Gastroesophageal sphincter (tissue), 3 donors: ENCODE data around the gene POMP.

Experiments used
- EP300 ChIP-seq: sonication (generic); formaldehyde crosslinking; IDR thresholded peaks from one replicate; pipeline ENCODE4 v1.6.1; 2017; ENCODE audit warnings: antibody characterized with exemption, mild to moderate bottlenecking
- POLR2A ChIP-seq, 2 donors: fragments of 450-650 bp; IDR thresholded peaks; one replicate each; pipeline ENCODE4 v1.6.1; 2017; ENCODE audit warnings: antibody characterized with exemption in 2 of 2, mild to moderate bottlenecking in 2 of 2, moderate library complexity in 1 of 2
- TF ChIP-seq, protein P1 (sequence below), 4 experiments: fragments of 200-600 bp in 2 of 4; fragments of 450-650 bp in 2 of 4; sonication (generic) in 1 of 4; IDR thresholded peaks; one replicate each; pipeline ENCODE4 v1.5.1; 2017 to 2019; ENCODE audit warnings: antibody characterized with exemption in 4 of 4, mild to moderate bottlenecking in 2 of 4, moderate library complexity in 2 of 4

DNA sequence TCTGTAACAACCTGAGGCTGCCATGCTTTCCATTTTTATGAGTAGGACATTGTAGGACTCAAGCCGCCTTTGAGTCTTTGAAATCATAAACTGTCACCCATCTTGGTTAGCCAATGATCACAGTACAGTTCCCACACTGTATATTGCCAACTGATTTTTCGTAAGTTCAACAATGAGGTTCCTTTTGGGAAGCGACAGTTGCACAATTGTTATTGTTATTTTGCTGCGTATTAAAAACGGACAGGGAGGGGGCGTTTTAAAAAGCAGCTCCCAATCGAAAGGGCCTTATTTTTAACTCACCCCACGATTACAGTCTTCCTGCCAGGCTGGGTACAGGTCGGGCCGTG lies 59.2 kb downstream of the POMP start:
- TF ChIP-seq, protein P1, sequence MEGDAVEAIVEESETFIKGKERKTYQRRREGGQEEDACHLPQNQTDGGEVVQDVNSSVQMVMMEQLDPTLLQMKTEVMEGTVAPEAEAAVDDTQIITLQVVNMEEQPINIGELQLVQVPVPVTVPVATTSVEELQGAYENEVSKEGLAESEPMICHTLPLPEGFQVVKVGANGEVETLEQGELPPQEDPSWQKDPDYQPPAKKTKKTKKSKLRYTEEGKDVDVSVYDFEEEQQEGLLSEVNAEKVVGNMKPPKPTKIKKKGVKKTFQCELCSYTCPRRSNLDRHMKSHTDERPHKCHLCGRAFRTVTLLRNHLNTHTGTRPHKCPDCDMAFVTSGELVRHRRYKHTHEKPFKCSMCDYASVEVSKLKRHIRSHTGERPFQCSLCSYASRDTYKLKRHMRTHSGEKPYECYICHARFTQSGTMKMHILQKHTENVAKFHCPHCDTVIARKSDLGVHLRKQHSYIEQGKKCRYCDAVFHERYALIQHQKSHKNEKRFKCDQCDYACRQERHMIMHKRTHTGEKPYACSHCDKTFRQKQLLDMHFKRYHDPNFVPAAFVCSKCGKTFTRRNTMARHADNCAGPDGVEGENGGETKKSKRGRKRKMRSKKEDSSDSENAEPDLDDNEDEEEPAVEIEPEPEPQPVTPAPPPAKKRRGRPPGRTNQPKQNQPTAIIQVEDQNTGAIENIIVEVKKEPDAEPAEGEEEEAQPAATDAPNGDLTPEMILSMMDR (IDR thresholded peaks at IDR 0.05) = no peak
- TF ChIP-seq POLR2A (IDR thresholded peaks at IDR 0.05) (no peak), EP300 (no peak)
